Activated CD8-positive, alpha-beta T cell treated with anti-CD3 and anti-CD28 coated beads for 36 hours (primary cell): ENCODE measurements around the gene TSPAN19. TPM values are rescaled to one million over a fixed set of nuclear protein-coding genes. Genes with fewer than 3 reads are reported as not detected.
A peak's percentile ranks its signal among the peaks of the same experiment; 100 is the strongest.
"Not testable (repeated sequence)": the region's sequence is repeated elsewhere in the genome, so short reads cannot be mapped to it uniquely, and the experiment has no call there.

Experiments
- ATAC-seq: fragments of 200-7000 bp; cut with Tn5 transposase; one replicate; pipeline ENCODE4 v1.10.0; 2021; ENCODE audit warnings: mild to moderate bottlenecking, moderate library complexity
- CTCF ChIA-PET: fragments of 350-600 bp; sonication (Branson Sonifier 250); formaldehyde crosslinking; loops from one replicate; lab custom pipeline; 2021; ENCODE audit warnings: antibody characterized with exemption; lab: Charles Lee
- POLR2A ChIA-PET: fragments of 350-600 bp; sonication (Branson Sonifier 250); formaldehyde crosslinking; loops from one replicate; lab custom pipeline; 2021; ENCODE audit warnings: antibody characterized with exemption; lab: Charles Lee
- DNase-seq: peaks from one replicate; pipeline ENCODE4 v3.0.0-alpha.2; 2020
- H3K27ac Mint-ChIP-seq: one replicate; pipeline ENCODE4 v1.8.0; 2021; ENCODE audit warnings: mild to moderate bottlenecking, mixed read lengths
- H3K27me3 Mint-ChIP-seq: one replicate; pipeline ENCODE4 v1.8.0; 2021; ENCODE audit warnings: mixed read lengths
- H3K36me3 Mint-ChIP-seq: one replicate; pipeline ENCODE4 v1.8.0; 2021; ENCODE audit warnings: low read depth, mixed read lengths
- H3K4me1 Mint-ChIP-seq: one replicate; pipeline ENCODE4 v1.8.0; 2021; ENCODE audit warnings: low read depth, mixed read lengths
- H3K4me3 Mint-ChIP-seq: one replicate; pipeline ENCODE4 v1.8.0; 2021; ENCODE audit warnings: mild to moderate bottlenecking, moderate library complexity, mixed read lengths
- H3K9me3 Mint-ChIP-seq: one replicate; pipeline ENCODE4 v1.8.0; 2021; ENCODE audit warnings: mixed read lengths
- CTCF ChIP-seq: fragments of 200-600 bp; IDR thresholded peaks from one replicate; pipeline ENCODE4 v1.8.0; 2022; ENCODE audit warnings: antibody characterized with exemption, mild to moderate bottlenecking
- intact Hi-C: fragments of 100-400 bp; cut with micrococcal nuclease; formaldehyde crosslinking; loops from one replicate; pipeline ENCODE4 v1.10.0; 2022
- total RNA-seq, 2 experiments: library from RNA; stranded (reverse); gene quantifications; one replicate each; pipeline ENCODE4 v1.2.3, GENCODE V29; 2021

Gene TSPAN19
- total RNA-seq, 2 experiments from 2014 or later = not detected

- Mint-ChIP-seq H3K27me3 (no peaks in the 10 kb centered on the region), H3K36me3 (no peaks in the 10 kb centered on the region), H3K4me1 (no peaks in the 10 kb centered on the region), H3K9me3 (no peaks in the 10 kb centered on the region), H3K27ac (no peak overlapping the region), H3K4me3 (no peak overlapping the region)
- DNase-seq (peak; percentile 18), ATAC-seq (no peak)
- intact Hi-C loops = no loop called here
- POLR2A ChIA-PET = no interaction called here
- TF ChIP-seq CTCF = no peak
- CTCF ChIA-PET = no interaction called here
These were observed 30.5 kb downstream of the TSPAN19 start for GRCh38 chr12:85005615-85006014.

DNA sequence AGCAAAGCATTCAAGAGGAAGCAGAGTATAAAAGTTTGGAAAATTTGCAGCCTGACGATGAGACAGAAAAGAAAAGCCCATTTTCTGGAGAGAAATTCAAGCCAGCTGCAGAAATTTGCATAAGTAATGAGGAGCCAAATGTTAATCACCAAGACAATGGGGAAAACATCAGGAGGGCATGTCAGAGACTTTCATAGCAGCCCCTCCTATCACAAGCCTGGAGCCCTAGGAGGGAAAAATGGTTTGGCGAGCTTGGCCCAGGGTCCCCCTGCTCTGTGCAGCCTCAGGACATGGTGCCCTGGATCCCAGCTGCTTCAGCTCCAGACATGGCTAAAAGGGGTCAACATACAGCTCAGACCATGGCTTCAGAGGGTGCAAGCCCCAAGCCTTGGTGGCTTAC is 31.0 kb downstream of the TSPAN19 start:
- H3K36me3 Mint-ChIP-seq, H3K4me3 Mint-ChIP-seq, H3K4me1 Mint-ChIP-seq, intact Hi-C loops, DNase-seq, H3K9me3 Mint-ChIP-seq, POLR2A ChIA-PET, H3K27me3 Mint-ChIP-seq, ATAC-seq, H3K27ac Mint-ChIP-seq, CTCF ChIA-PET: not testable (repeated sequence)

DNA sequence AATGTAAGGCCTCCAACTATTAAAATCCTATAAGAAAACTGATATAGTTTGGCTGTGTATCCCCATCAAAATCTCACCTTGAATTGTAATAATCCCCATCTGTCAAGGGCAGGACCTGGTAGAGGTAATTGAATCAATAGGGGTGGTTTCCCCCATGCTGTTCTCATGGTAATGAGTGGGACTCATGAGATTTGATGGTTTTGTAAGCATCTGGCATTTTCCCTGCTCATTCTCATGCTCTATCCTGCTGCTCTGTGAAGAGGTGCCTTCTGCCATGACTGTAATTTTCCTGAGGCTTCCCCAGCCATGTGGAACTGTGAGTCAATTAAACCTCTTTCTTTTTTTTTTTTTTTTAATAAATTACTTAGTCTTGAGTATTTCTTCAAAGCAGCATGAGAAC is 31.9 kb downstream of the TSPAN19 start:
- no peak for TF ChIP-seq CTCF
- H3K9me3 Mint-ChIP-seq = no peaks in the 10 kb centered on the region
- POLR2A ChIA-PET = no interaction called here
- no peak overlapping the region for H3K4me3 Mint-ChIP-seq
- intact Hi-C loops = no loop called here
- H3K27ac Mint-ChIP-seq = no peak overlapping the region
- DNase-seq (no peak), ATAC-seq (no peak)
- no peaks in the 10 kb centered on the region for H3K27me3 Mint-ChIP-seq
- CTCF ChIA-PET = no interaction called here
- H3K36me3 Mint-ChIP-seq = no peaks in the 10 kb centered on the region
- no peaks in the 10 kb centered on the region for H3K4me1 Mint-ChIP-seq

- no peaks in the 10 kb centered on the region for H3K4me1 Mint-ChIP-seq
- H3K27ac Mint-ChIP-seq = no peak overlapping the region
- H3K36me3 Mint-ChIP-seq = no peaks in the 10 kb centered on the region
- H3K27me3 Mint-ChIP-seq = no peaks in the 10 kb centered on the region
- POLR2A ChIA-PET = no interaction called here
- no peak overlapping the region for H3K4me3 Mint-ChIP-seq
- DNase-seq (no peak), ATAC-seq (no peak)
- no peak for TF ChIP-seq CTCF
- CTCF ChIA-PET = no interaction called here
- H3K9me3 Mint-ChIP-seq = no peaks in the 10 kb centered on the region
- intact Hi-C loops = no loop called here
These were observed 33.2 kb downstream of the TSPAN19 start for GRCh38 chr12:85002778-85003296.

DNA sequence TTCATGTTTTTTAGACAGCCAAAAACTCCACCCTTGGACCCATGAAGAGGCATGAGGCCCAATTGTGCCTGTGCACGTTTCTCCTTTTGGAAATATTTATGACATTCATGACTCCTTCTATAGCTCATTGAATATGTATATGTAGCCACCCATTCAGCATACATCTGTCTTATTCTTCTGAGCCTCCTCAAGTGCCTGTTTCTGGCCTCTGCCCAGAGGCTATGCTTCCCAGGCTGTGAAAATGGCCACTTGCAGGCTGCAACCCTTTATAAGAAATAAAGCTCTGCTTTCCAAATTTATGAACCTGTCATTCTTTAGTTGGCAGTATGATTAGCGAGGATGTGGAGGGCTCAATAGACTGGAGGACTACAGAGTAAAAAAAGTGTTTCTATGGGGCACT is 35.3 kb downstream of the TSPAN19 start:
- ChIA-PET CTCF (interaction anchor here (1.0 kb wide), 1 partner anchor 29 kb away, joined by 3 read pairs; no protein-coding TSS in a partner anchor), POLR2A (no interaction called here)
- H3K36me3 Mint-ChIP-seq = no peaks in the 10 kb centered on the region
- H3K4me3 Mint-ChIP-seq = no peak overlapping the region
- ATAC-seq (no peak), DNase-seq (no peak)
- no peaks in the 10 kb centered on the region for H3K4me1 Mint-ChIP-seq
- intact Hi-C loops = no loop called here
- no peak for TF ChIP-seq CTCF
- H3K27me3 Mint-ChIP-seq = no peaks in the 10 kb centered on the region
- H3K27ac Mint-ChIP-seq = no peak overlapping the region
- H3K9me3 Mint-ChIP-seq = no peaks in the 10 kb centered on the region

DNA sequence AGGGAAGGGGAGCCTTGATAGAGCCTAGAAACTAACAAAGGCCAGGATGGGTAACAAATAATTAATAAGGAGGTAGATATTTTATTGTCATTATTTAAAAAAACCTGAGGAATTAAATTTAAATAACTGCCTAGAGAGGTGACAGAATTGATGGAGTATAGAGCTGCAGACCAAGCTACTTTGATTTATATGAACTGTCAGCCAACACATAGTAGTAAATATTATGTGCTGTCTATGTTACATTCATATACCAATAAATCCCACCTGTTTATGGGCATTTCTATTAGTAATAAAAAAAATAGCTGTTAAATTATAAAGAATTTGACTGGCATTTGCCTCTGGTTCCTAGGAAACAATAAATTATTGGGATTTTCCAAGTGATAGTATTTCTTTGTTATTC is 37.7 kb downstream of the TSPAN19 start:
- no peak overlapping the region for H3K4me3 Mint-ChIP-seq
- no peak for ATAC-seq
- no peak for TF ChIP-seq CTCF
- intact Hi-C loops = no loop called here
- H3K9me3 Mint-ChIP-seq = no peaks in the 10 kb centered on the region
- DNase-seq = no peak
- H3K27ac Mint-ChIP-seq = no peak overlapping the region
- ChIA-PET CTCF (no interaction called here), POLR2A (no interaction called here)
- peaks cover 7% of the 10 kb centered on the region for H3K4me1 Mint-ChIP-seq
- no peaks in the 10 kb centered on the region for H3K36me3 Mint-ChIP-seq
- no peaks in the 10 kb centered on the region for H3K27me3 Mint-ChIP-seq
